IPS-NIHi11 (cell line): ENCODE results near the gene FUT6.

Experiments used
- DNase-seq: peaks from one replicate; pipeline ENCODE4 v3.0.0; 2012; ENCODE audit warnings: mixed read lengths, low spot score

Gene FUT6

GRCh38 chr19:5827891-5828660 is 11.4 kb downstream of the FUT6 start:
- DNase-seq = peak; percentile 97

DNA sequence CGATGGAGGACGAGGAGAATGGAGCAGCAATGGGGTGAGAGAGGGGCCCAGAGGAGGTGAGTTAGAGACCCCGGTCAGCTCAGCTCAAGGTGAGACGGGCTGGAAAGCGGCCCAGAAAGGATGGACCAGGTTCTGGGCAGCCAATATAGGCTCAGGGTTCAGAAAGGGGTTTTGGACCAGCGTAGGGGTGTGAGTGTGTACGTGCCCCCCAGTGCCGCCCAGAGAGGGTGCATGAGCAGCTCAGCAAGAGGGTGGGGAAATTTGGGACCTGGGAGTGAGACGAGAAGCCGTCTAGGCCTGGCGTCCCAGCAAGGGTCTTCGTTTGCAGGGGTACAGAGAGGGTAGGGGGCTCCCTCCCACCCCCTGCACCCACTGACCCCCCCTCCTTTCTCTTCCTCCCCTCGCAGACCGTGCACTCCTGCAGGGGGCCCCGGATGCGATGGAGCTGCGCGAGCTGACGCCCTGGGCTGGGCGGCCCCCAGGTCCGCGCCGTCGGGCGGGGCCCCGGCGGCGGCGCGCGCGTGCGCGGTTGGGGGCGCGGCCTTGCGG is 12.1 kb downstream of the FUT6 start:
- no peak for DNase-seq

- DNase-seq = peak; percentile 68
These were observed 12.8 kb downstream of the FUT6 start for GRCh38 chr19:5826531-5827341.

- no peak for DNase-seq
These were observed 14.3 kb downstream of the FUT6 start for GRCh38 chr19:5825178-5825577.

DNA sequence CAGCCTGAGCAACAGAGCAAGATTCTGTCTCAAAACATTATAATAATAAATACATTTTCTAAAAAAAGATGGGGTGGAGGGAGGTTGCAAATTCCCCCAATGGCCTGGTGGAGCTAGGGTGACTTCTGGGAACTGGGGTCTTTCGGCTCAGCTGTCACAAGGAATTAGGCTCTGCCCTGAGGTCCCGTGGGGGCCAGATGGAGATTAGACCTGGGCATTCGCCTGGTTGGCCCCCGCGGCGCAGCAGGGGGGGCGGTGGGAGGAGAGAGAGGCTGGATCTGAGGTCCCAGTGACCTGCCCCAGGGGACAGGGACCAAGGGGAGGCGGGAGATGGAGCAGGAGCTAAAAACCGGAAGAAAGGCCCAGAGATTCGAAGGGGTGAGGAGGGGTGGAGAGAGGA is 14.8 kb downstream of the FUT6 start:
- DNase-seq = no peak

DNA sequence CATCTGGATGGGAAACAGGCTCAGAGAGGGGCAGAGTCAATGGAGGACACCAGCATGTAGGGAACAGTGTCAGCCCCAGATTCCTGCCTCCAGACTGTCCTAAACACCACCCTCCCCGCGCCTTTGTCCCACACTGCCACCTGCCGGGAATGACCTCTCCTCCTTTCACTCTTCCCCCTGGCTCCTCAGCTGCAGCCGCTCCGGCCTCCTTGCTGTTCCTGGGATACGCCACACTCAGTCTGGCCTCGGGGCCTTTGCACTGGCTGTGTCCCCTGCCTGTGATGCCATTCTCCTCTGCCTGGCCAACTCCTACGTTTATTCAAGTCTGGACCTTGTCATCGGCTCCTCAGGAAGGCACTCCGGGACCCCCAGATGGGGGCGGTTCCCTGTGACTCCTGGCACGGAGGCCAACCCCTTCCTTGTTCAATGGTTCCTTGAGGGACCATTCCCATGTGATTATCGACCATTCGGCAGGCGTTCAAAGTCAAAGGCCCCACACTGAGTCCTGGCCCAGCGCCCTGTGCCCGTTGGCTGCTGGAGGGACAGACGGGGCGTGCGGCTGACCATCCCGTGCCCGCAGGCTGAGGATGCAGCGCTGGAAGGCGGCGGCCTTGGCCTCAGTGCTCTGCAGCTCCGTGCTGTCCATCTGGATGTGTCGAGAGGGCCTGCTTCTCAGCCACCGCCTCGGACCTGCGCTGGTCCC is 15.8 kb downstream of the FUT6 start:
- DNase-seq = no peak

- no peak for DNase-seq
These were observed 17.2 kb downstream of the FUT6 start for GRCh38 chr19:5822181-5822844.

DNA sequence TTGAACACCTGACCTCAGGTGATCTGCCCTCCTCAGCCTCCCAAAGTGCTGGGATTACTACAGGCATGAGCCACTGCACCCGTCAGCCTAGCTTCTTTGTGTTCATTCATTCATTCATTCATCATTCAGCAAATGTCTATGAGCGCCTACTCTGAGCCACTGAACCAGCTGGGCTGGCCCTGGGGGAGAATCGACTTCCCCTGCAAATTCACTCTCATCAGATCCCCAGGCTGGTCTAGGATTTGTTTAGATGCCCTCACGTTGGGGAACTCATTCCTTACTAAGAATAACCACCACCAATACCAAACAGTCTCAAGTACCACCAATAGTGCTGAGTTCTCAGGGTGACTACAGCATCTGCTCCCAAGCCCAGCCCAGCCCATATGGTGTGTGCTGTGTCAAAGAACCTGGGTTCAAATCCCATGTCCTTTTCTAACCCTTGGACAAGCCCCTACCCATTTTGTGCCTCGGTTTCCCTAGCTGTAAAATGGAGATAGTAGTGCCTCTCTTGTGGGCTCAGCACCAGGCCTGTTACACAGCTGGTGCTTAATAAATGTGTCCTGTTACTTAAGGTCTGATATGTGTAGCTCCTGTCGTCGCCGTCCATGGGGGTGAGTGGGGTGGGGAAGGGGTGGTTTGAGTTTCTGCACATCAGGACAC is 17.9 kb downstream of the FUT6 start:
- no peak for DNase-seq

DNA sequence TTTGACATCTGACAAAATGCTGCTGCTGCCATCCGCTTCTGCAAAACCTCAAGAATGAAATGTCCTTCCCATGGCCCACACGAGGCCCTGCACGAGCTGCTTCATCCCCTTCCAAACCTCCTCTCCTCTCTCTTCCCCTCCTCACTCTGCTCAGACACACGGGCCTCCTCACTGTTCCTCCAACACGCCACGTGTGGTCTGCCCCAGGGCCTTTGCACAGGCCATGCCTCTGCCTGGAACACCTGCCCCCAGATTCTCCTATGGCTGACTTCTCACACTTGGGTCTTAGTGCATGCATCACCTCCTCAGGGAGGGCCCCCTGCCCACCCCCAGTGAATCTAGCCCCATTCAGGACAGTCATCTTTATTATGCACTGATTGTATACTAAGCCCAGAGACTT is 18.7 kb downstream of the FUT6 start:
- DNase-seq = no peak

- no peak for DNase-seq
These were observed 20.9 kb downstream of the FUT6 start for GRCh38 chr19:5818594-5818993.

DNA sequence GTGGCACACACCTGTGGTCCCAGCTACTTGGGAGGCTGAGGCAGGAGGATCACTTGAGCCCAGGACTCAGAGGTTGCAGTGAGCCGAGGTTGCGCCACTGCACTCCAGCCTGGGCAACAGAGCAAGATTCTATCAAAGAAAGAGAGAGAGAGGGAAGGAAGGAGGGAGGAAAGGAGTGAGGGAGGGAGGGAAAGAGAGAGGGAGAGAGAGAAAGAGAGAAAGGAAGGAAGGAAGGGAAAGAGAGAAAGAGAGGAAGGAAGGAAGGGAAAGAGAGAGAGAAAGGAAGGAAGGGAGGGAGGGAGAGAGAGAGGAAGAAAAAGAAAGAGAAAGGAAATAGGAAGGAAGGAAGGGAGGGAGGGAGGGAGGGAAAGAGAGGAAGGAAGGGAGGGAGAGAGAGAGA is 22.3 kb downstream of the FUT6 start:
- no peak for DNase-seq

- no peak for DNase-seq
These were observed 24.7 kb downstream of the FUT6 start for GRCh38 chr19:5814852-5815246.

- no peak for DNase-seq
These were observed 25.2 kb downstream of the FUT6 start for GRCh38 chr19:5814123-5814851.

- no peak for DNase-seq
These were observed 28.4 kb downstream of the FUT6 start for GRCh38 chr19:5811117-5811516.

DNA sequence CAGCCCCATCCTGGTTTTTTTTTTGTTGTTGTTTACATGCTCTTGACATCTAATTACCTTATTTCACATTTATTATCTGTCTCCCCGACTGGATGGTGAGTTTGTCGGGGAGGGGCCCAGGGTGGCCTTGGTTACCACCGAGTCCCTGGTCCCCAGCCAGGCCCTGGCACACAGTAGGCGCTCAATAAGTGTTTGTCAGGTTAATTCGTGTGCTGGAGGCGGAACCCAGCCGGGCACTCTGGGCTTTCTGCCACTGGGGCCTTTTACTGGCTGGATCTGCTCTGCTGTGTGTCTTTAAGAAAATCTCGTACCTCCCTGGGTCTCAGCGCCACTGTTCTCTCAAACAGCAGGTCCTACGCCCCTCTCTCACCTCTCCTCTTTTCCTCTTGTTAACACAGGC is 30.0 kb downstream of the FUT6 start:
- no peak for DNase-seq

GRCh38 chr19:5809053-5809452 is 30.4 kb downstream of the FUT6 start:
- no peak for DNase-seq

- no peak for DNase-seq
These were observed 31.2 kb downstream of the FUT6 start for GRCh38 chr19:5808120-5808816.

DNA sequence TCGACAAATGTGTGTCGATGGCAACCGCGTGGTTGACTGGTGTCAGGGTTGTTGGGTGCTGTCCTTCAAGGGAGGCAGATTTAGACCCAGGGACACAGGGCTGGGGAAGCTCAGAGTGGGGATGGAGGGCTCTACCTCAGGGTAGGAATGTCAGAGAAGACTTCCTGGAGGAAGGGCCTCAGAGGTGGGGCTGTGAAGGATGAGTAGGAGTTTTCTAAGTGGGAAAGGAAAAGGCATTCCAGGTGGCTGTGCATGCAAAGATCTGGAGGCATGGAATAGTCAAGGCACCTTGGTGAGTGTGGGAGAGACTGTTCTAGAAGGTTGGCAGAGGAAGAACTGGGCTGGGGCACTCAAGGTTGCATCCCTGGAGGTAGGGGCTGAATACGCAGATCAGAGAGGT is 32.6 kb downstream of the FUT6 start:
- no peak for DNase-seq

DNA sequence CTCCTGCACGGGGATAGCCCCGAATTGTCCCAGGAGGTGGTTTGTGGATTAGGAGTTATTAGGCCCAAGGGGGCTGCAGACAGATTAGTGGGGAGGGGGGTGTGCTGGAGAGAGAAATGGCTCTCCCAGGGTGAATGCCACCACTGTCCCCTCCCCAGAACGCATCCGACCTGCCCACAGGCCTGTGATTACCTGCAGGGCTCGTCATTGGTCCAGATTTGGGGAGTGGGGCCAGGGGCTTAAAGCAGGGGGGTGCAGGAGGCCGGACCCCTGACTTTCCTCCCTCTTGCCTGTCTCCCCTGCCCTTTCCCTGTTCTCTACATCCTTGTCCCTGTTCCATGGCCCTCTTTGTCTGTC is 33.4 kb downstream of the FUT6 start:
- no peak for DNase-seq

- DNase-seq = peak; percentile 94
These were observed 33.9 kb downstream of the FUT6 start for GRCh38 chr19:5805462-5806132.
